Heart right ventricle (tissue), 16 donors: Measurements from ENCODE around the gene PLPP4. TPM values are rescaled to one million over a fixed set of nuclear protein-coding genes. Genes with fewer than 3 reads are reported as not detected.

Experiments used
- ATAC-seq, 8 donors: fragments of 200-7000 bp; cut with Tn5 transposase; one replicate each; pipeline ENCODE4 v1.9.1; 2020; ENCODE audit warnings: mild to moderate bottlenecking in 8 of 8, moderate library complexity in 8 of 8, moderate number of reproducible peaks in 1 of 8
- DNase-seq, 2 donors: peaks; one replicate each; pipeline ENCODE4 v3.0.0-alpha.2; 2020
- H3K27ac ChIP-seq, 10 donors: fragments of 200-600 bp; sonication (generic) in 2 of 10; one replicate each; pipeline versions ENCODE4 v1.5.0 to v1.8.0; 2020 to 2022; ENCODE audit warnings: mild to moderate bottlenecking in 3 of 10
- H3K27me3 ChIP-seq, 7 donors: fragments of 200-600 bp; one replicate each; pipeline ENCODE4 v1.8.0; 2021 to 2022; ENCODE audit warnings: mild to moderate bottlenecking in 2 of 7
- H3K36me3 ChIP-seq, 9 donors: fragments of 200-600 bp; sonication (generic) in 1 of 9; one replicate each; pipeline versions ENCODE4 v1.5.0 to v1.8.0; 2020 to 2022; ENCODE audit warnings: mild to moderate bottlenecking in 2 of 9
- H3K4me1 ChIP-seq, 9 donors: fragments of 200-600 bp; sonication (generic) in 1 of 9; one replicate each; pipeline versions ENCODE4 v1.5.0 to v1.8.0; 2020 to 2022; ENCODE audit warnings: mild to moderate bottlenecking in 4 of 9
- H3K4me3 ChIP-seq, 10 donors: fragments of 200-600 bp; sonication (generic) in 2 of 10; one replicate each; pipeline versions ENCODE4 v1.5.0 to v1.8.0; 2020 to 2022; ENCODE audit warnings: mild to moderate bottlenecking in 7 of 10, moderate library complexity in 2 of 10
- H3K9me3 ChIP-seq, 11 donors: fragments of 200-600 bp in 10 of 11; sonication (generic) in 2 of 11; one replicate each; pipeline versions ENCODE4 v1.5.0 to v1.8.0; 2013 to 2022; ENCODE audit warnings: mild to moderate bottlenecking in 2 of 11, control low read depth in 1 of 11, moderate library complexity in 1 of 11
- WGBS, 2 donors: extraction: QIAGEN DNeasy Blood & Tissue Kit; methylation state at CpG; one replicate each; pipeline ENCODE4 v1.1.7; 2013; ENCODE audit warnings: inconsistent platforms in 1 of 2; 5-methylcytosine and 5-hydroxymethylcytosine counted together
- intact Hi-C, 10 donors: fragments of 100-400 bp; cut with DNase I; formaldehyde crosslinking; loops; one replicate each; pipeline versions ENCODE4 v1.11.1 to v1.14.2; 2022
- polyA plus RNA-seq, 2 donors: library from polyadenylated mRNA; stranded (reverse); fragments of 200-250 nt; gene quantifications; one replicate each; pipeline ENCODE4 v1.2.3, GENCODE V29; 2013
- total RNA-seq, 10 donors: library from RNA; stranded (reverse); fragmentation: NEBNext Ultra II Directional in 3 of 10; extraction: Animal tissue kit (Norgen Biotek cat#: 25700) in 3 of 10; gene quantifications; one replicate each; pipeline versions ENCODE4 v1.2.1 to v1.2.4, GENCODE V29; 2021 to 2023
- TF ChIP-seq, protein P1 (sequence below), 9 donors: fragments of 200-600 bp; sonication (generic) in 2 of 9; IDR thresholded peaks; one replicate each; pipeline versions ENCODE4 v1.5.0 to v1.8.0; 2021 to 2022; ENCODE audit warnings: antibody characterized with exemption in 9 of 9, mild to moderate bottlenecking in 5 of 9, moderate library complexity in 1 of 9
- donor health status: Arrhythmogenic right ventricular cardiomyopathy.
- donor health status: ischemic (EF 13 %, LVEDD 7.1; RV severe dilation, severe dysfunction).
- donor health status: healthy with polysubstance abuse.
- donor health status: DM: no; HTN: yes; CAD: no.
- donor health status: DM: no; HTN: no; CAD: no.
- donor health status: ischemic (EF 25% LVEDD 6.9; RV normal size, moderate dysfunction).
- donor health status: ischemic (EF 25% LVEDD 5.7; RV mildly dilated, moderate dysfunction).
- donor health status: healthy.
- donor health status: DM: yes; HTN: yes; CAD: no.
- donor health status: Ischemic cardiomyopathy.
- donor health status: ischemic (EF 35%, LVEDD 5.7; RV mildly dilated, moderate dysfunction).
- donor health status: nonischemic (EF 11% LVEDD 7.7; RV severe dilation, severe dysfunction).
- donor health status: DM: yes; HTN: yes; CAD: no.
- donor health status: PGD.
- donor health status: ischemic (EF 29% LVEDD 5.4; RV normal size, mild dysfunction).
- donor health status: nonischemic (EF 23%, LVEDD 6.1; RV moderate dilation, normal function).

Gene PLPP4
- total and polyA plus RNA-seq, 12 donors, result not detected

DNA sequence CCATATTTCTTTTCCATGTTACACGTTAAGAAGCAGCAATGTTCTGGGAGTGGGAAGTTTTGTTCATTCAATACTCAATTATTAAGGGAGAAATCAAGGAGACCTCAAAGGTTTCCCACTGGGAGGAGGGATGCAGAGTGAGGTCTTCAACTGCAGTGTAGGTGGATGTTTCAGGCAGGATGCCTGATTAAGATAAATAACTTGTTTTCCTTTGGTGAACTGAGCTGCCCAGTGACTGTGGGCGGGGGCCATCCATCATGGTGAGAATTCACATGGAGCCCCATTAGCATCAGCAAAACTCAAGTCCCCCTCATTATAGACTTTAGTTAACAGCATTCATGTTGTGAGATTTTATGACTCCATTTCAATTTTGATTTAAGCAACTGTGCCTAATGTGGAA lies 121.1 kb downstream of the PLPP4 start:
- H3K4me1 ChIP-seq, result no peaks in the 10 kb centered on the region
- ATAC-seq, result no peak
- no peaks in the 10 kb centered on the region for H3K27me3 ChIP-seq
- H3K4me3 ChIP-seq, result no peak overlapping the region
- no peak for DNase-seq
- no peaks in the 10 kb centered on the region for H3K36me3 ChIP-seq
- H3K9me3 ChIP-seq, result no peaks in the 10 kb centered on the region
- TF ChIP-seq, protein P1, sequence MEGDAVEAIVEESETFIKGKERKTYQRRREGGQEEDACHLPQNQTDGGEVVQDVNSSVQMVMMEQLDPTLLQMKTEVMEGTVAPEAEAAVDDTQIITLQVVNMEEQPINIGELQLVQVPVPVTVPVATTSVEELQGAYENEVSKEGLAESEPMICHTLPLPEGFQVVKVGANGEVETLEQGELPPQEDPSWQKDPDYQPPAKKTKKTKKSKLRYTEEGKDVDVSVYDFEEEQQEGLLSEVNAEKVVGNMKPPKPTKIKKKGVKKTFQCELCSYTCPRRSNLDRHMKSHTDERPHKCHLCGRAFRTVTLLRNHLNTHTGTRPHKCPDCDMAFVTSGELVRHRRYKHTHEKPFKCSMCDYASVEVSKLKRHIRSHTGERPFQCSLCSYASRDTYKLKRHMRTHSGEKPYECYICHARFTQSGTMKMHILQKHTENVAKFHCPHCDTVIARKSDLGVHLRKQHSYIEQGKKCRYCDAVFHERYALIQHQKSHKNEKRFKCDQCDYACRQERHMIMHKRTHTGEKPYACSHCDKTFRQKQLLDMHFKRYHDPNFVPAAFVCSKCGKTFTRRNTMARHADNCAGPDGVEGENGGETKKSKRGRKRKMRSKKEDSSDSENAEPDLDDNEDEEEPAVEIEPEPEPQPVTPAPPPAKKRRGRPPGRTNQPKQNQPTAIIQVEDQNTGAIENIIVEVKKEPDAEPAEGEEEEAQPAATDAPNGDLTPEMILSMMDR (IDR thresholded peaks at IDR 0.05), result no peak
- WGBS, 2 donors, result 61 to 86% methylated on average over 2 of the region's 2 CpGs
- intact Hi-C loops, result no loop called here
- no peak overlapping the region for H3K27ac ChIP-seq

- intact Hi-C loops, result no loop called here
- ATAC-seq (no peak), DNase-seq (no peak)
- Histone ChIP-seq H3K27ac (no peak overlapping the region), H3K4me3 (no peak overlapping the region), H3K36me3 (no peaks in the 10 kb centered on the region), H3K27me3 (no peaks in the 10 kb centered on the region), H3K9me3 (no peaks in the 10 kb centered on the region), H3K4me1 (no peaks in the 10 kb centered on the region)
- TF ChIP-seq, protein P1 (IDR thresholded peaks at IDR 0.05), result no peak
- 74 to 81% methylated on average over 4 of the region's 4 CpGs for WGBS, 2 donors
Observed at GRCh38 chr10:120578890-120579289, 121.9 kb downstream of the PLPP4 start.

DNA sequence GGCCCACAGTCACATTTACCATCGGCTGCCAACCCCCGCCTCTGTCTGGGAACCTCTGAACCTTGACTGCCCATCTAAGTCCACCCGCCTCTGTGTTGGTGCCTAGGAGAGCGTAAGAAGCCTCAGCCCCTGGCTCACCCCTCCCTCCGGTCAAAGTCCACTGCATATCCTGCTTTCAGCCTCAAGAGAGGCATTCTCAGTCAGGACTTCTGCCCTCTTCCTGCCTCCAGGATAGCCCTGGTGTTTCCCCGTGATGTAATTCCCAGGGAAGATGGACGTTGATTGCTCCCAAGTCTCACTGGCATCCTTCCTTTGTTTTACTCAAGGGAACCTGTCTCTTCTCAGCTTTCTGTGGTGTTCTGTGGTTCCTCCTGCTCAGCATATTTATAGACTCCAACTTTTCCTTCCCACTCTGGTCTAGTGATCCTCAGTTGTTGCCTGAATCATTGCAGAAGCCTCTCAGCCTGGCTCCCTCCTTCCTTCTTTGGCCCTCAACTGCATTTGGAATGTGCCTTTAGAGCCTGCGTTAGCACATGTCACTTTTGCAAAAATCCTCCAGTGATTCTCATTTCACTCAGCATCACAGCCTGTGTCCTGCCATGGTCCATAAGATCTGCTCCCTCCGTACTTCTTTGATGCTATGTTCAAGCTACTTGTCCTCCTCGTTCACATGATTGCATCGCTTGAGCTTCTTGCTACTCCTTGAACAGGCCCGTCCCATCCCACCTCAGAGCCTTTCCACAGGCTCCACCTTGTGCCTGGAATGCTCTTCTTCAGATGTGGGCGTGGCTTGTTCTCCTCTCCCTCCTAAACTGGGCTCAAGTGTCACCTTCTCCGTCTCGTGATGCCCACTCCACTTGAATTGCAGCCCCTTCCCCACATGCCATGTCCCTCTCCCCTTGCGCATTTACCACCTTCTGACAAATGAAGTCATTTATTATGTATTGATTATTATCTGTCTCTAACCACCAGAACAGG lies 124.2 kb downstream of the PLPP4 start:
- no peaks in the 10 kb centered on the region for H3K4me1 ChIP-seq

GRCh38 chr10:120582753-120583152 lies 125.7 kb downstream of the PLPP4 start:
- Histone ChIP-seq H3K9me3 (no peaks in the 10 kb centered on the region), H3K4me1 (no peaks in the 10 kb centered on the region), H3K27me3 (no peaks in the 10 kb centered on the region), H3K4me3 (no peak overlapping the region), H3K36me3 (no peaks in the 10 kb centered on the region), H3K27ac (no peak overlapping the region)
- intact Hi-C loops, result no loop called here
- TF ChIP-seq, protein P1 (IDR thresholded peaks at IDR 0.05), result no peak
- 46 to 65% methylated on average over 2 of the region's 2 CpGs for WGBS, 2 donors
- DNase-seq, result no peak
- ATAC-seq, result no peak

More for the DNA sequence above, 124.2 kb downstream of the PLPP4 start:
- Histone ChIP-seq H3K9me3 (no peaks in the 10 kb centered on the region), H3K4me3 (no peak overlapping the region), H3K36me3 (no peaks in the 10 kb centered on the region), H3K27me3 (no peaks in the 10 kb centered on the region), H3K27ac (no peak overlapping the region)
- TF ChIP-seq, protein P1 (IDR thresholded peaks at IDR 0.05), result no peak
- DNase-seq, result no peak
- intact Hi-C loops, result no loop called here
- no peak for ATAC-seq
- WGBS, 2 donors, result 68 to 69% methylated on average over 16 of the region's 16 CpGs
